CD4-positive, alpha-beta T cell treated with Interleukin-12 subunit alpha and Interleukin-12 subunit beta, for 1 hour (primary cell): ENCODE results near the gene COX7A2L.
"Not testable (repeated sequence)": the region's sequence is repeated elsewhere in the genome, so short reads cannot be mapped to it uniquely, and the experiment has no call there.

Experiments
- DNase-seq: peaks from one replicate; pipeline ENCODE4 v3.0.0-alpha.2; 2020

Gene COX7A2L

GRCh38 chr2:42360890-42361727, at the start of gene COX7A2L:
TSS of gene COX7A2L (minus strand) at chr2:42361217. CDS start at chr2:42361161, 56 bp downstream.
- DNase-seq, result peak; percentile 98

- no peak for DNase-seq
Measured at GRCh38 chr2:42408009-42408408, 47.0 kb upstream of the COX7A2L start.

- DNase-seq, result no peak
Measured at GRCh38 chr2:42407476-42407875, 46.5 kb upstream of the COX7A2L start.

- no peak for DNase-seq
Measured at GRCh38 chr2:42404676-42405075, 43.7 kb upstream of the COX7A2L start.

- no peak for DNase-seq
Measured at GRCh38 chr2:42401773-42402172, 40.8 kb upstream of the COX7A2L start.

- DNase-seq, result not testable (repeated sequence)
Measured at GRCh38 chr2:42398052-42398451, 37.0 kb upstream of the COX7A2L start.

GRCh38 chr2:42393320-42393719, 32.3 kb upstream of the COX7A2L start:
- not testable (repeated sequence) for DNase-seq

- no peak for DNase-seq
Measured at GRCh38 chr2:42392191-42392590, 31.2 kb upstream of the COX7A2L start.

- DNase-seq, result no peak
Measured at GRCh38 chr2:42390401-42390969, 29.5 kb upstream of the COX7A2L start.

GRCh38 chr2:42386682-42387081, 25.7 kb upstream of the COX7A2L start:
- no peak for DNase-seq

- no peak for DNase-seq
Measured at GRCh38 chr2:42385225-42385624, 24.2 kb upstream of the COX7A2L start.

GRCh38 chr2:42383855-42384530, 23.0 kb upstream of the COX7A2L start:
- no peak for DNase-seq

GRCh38 chr2:42382144-42382543, 21.1 kb upstream of the COX7A2L start:
- DNase-seq, result no peak

- DNase-seq, result not testable (repeated sequence)
Measured at GRCh38 chr2:42380026-42380425, 19.0 kb upstream of the COX7A2L start.

- no peak for DNase-seq
Measured at GRCh38 chr2:42378415-42378814, 17.4 kb upstream of the COX7A2L start.

- DNase-seq, result no peak
Measured at GRCh38 chr2:42376758-42377157, 15.7 kb upstream of the COX7A2L start.

GRCh38 chr2:42372474-42373200, 11.6 kb upstream of the COX7A2L start:
- DNase-seq, result no peak

GRCh38 chr2:42371611-42372473, 10.8 kb upstream of the COX7A2L start:
- no peak for DNase-seq

- DNase-seq, result no peak
Measured at GRCh38 chr2:42369532-42370229, 8.7 kb upstream of the COX7A2L start.

- no peak for DNase-seq
Measured at GRCh38 chr2:42368817-42369531, 8.0 kb upstream of the COX7A2L start.

GRCh38 chr2:42367835-42368234, 6.8 kb upstream of the COX7A2L start:
- no peak for DNase-seq
